ENCODE data around the gene SLC8A1.

- TF ChIP-seq CTCF (IDR thresholded peaks at IDR 0.05): no peak
- no peak for TF ChIP-seq POLR2A (IDR thresholded peaks at IDR 0.05)
Measured at GRCh38 chr2:40242315-40242714, 209.6 kb downstream of the SLC8A1 start.

Measured in testis (tissue), 2 donors.